ENCODE measurements around the gene PDC.

DNA sequence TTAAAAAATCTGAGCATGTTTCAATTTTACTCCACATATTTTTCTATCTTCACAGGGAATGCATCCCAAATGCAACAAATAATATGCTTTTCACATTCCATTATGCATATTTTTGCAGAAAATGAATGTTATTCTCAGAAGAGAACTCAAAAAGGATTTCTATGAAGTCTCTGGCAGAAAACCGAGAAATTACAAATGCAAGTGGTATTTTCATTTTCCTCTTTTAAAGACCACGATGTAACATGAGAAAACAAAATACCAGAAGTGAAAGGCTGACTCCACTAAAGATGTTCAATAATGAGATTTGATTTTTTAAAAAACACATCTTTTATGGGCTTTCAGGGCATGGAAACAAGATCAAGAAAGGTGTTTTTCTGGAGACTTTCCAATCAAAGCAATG lies 5.0 kb upstream of the PDC start:
- TF ChIP-seq, protein P1, sequence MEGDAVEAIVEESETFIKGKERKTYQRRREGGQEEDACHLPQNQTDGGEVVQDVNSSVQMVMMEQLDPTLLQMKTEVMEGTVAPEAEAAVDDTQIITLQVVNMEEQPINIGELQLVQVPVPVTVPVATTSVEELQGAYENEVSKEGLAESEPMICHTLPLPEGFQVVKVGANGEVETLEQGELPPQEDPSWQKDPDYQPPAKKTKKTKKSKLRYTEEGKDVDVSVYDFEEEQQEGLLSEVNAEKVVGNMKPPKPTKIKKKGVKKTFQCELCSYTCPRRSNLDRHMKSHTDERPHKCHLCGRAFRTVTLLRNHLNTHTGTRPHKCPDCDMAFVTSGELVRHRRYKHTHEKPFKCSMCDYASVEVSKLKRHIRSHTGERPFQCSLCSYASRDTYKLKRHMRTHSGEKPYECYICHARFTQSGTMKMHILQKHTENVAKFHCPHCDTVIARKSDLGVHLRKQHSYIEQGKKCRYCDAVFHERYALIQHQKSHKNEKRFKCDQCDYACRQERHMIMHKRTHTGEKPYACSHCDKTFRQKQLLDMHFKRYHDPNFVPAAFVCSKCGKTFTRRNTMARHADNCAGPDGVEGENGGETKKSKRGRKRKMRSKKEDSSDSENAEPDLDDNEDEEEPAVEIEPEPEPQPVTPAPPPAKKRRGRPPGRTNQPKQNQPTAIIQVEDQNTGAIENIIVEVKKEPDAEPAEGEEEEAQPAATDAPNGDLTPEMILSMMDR (optimal IDR thresholded peaks at IDR 0.05 in 1 of 3, IDR thresholded peaks at IDR 0.05 in 1 of 3, conservative IDR thresholded peaks at IDR 0.05 in 1 of 3; ENCODE audit: extremely low read depth in 1 of 3, insufficient read depth in 2 of 3, low read length in 3 of 3): no peak
- TF ChIP-seq EZH2 (IDR thresholded peaks at IDR 0.05; ENCODE audit: low read length): no peak

Measured in keratinocyte (primary cell).